Pancreas (tissue), 10 donors: Measurements from ENCODE around the gene STK4. TPM values are rescaled to one million over a fixed set of nuclear protein-coding genes. Genes with fewer than 3 reads are reported as not detected.

Source experiments
- ATAC-seq, 4 donors: fragments of 200-7000 bp; cut with Tn5 transposase; one replicate each; pipeline versions ENCODE4 v1.8.0 to v1.9.1; 2020; ENCODE audit warnings: mild to moderate bottlenecking in 4 of 4, moderate library complexity in 4 of 4
- DNase-seq, 6 donors: peaks; one replicate each; pipeline ENCODE4 v3.0.0-alpha.2; 2020
- FAIRE-seq: peaks from 2 replicates; lab custom pipeline; 2012; peaks lifted over from hg19 to GRCh38; lab: Jason Lieb, UNC
- H3K27ac ChIP-seq, 4 donors: fragments of 200-600 bp; sonication (generic); 1 replicate in 3 of 4; 2 replicates in 1 of 4; pipeline versions ENCODE4 v1.5.0 to v1.8.0; 2020
- H3K27me3 ChIP-seq, 4 donors: fragments of 200-600 bp; one replicate each; pipeline ENCODE4 v1.8.0; 2021
- H3K36me3 ChIP-seq, 3 donors: fragments of 200-600 bp; sonication (generic) in 1 of 3; one replicate each; pipeline versions ENCODE4 v1.5.0 to v1.8.0; 2020 to 2021
- H3K4me1 ChIP-seq, 3 donors: fragments of 200-600 bp; one replicate each; pipeline ENCODE4 v1.8.0; 2021
- H3K4me3 ChIP-seq, 4 donors: fragments of 200-600 bp; sonication (generic) in 2 of 4; one replicate each; pipeline versions ENCODE4 v1.5.0 to v1.8.0; 2020 to 2021
- H3K9me3 ChIP-seq, 4 donors: fragments of 200-600 bp; one replicate each; pipeline ENCODE4 v1.8.0; 2021
- CTCF ChIP-seq, 4 donors: fragments of 200-600 bp; sonication (generic) in 3 of 4; IDR thresholded peaks; one replicate each; pipeline versions ENCODE4 v1.5.0 to v1.8.0; 2021; ENCODE audit warnings: antibody characterized with exemption in 4 of 4
- WGBS, 2 donors: extraction: QIAGEN DNeasy Blood & Tissue Kit; methylation state at CpG; one replicate each; pipeline ENCODE4 v1.1.7; 2013; 5-methylcytosine and 5-hydroxymethylcytosine counted together
- intact Hi-C, 3 donors: fragments of 100-400 bp; cut with DNase I; formaldehyde crosslinking; loops; one replicate each; pipeline versions ENCODE4 v1.11.1 to v1.14.2; 2022
- polyA plus RNA-seq, 2 donors: library from polyadenylated mRNA; stranded (reverse); fragments of 200-250 nt; gene quantifications; one replicate each; pipeline ENCODE4 v1.2.3, GENCODE V29; 2013
- total RNA-seq, 6 donors: library from RNA; stranded (reverse); fragmentation: NEBNext Ultra II Directional in 4 of 6; extraction: Animal tissue kit (Norgen Biotek cat#: 25700) in 4 of 6; gene quantifications; one replicate each; pipeline versions ENCODE4 v1.2.1 to v1.2.4, GENCODE V29; 2021 to 2023
- donor health status: healthy with polysubstance abuse.
- donor health status: DM: no; HTN: no; CAD: no; lungs with moderate emphysema.
- donor health status: DM: no; HTN: no; CAD: no.
- donor health status: control.
- donor health status: control.
- donor health status: Bipolar disorder and iron deficiency.
- donor health status: DM: yes; HTN: yes; CAD: no.
- donor health status: DM: no; HTN: no; CAD: no.
- donor health status: DM: no; HTN: no; CAD: no.
- donor health status: DM: yes; HTN: yes; CAD: no.

The STK4 gene
- total and polyA plus RNA-seq, 8 donors = 3.7 to 18.9 (median 8.8) TPM

DNA sequence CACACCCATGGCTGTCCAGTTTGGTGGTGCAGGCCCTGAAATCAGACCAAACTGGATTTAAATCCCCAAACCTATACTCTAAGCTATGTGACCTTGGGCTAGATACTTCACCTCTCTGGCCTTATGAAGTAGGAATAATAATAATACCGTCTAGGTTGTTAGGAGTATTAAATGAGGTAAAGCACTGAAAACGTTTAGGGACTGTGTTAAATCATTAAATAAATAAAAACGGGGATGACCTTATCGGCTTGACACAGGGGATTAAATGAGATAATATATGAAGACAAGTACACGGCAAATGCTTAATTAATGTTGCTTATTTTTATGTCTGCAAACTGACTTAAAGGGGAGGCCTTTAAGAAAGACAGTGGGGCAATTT is 672 bp upstream of the STK4 start:
- Histone ChIP-seq H3K4me1 (peaks cover 0 to 13% (median 4%) of the 10 kb centered on the region in 3 donors), H3K36me3 (no peaks in the 10 kb centered on the region), H3K27me3 (no peaks in the 10 kb centered on the region), H3K4me3 (peak overlapping the region; percentile 60 to 94 (median 88)), H3K9me3 (no peaks in the 10 kb centered on the region), H3K27ac (peak overlapping the region; percentile 62 to 84 (median 78))
- FAIRE-seq (no peak), ATAC-seq (no peak), DNase-seq (no peak)
- WGBS, 2 donors = 19 to 20% methylated on average over 5 of the region's 5 CpGs
- no peak for TF ChIP-seq CTCF (IDR thresholded peaks at IDR 0.05)
- intact Hi-C loops = no loop called here

GRCh38 chr20:44967207-44967807 is 995 bp downstream of the STK4 start:
- H3K27ac ChIP-seq = peak overlapping the region in 2 of 4 donors; percentile 78 to 84
- H3K4me3 ChIP-seq = peak overlapping the region; percentile 60 to 94 (median 88)
- intact Hi-C loops = no loop called here
- WGBS, 2 donors = 29 to 35% methylated on average over 5 of the region's 5 CpGs
- ATAC-seq = peak in 2 of 4 donors; percentile 10 to 31
- FAIRE-seq = no peak
- no peaks in the 10 kb centered on the region for H3K36me3 ChIP-seq
- no peak for TF ChIP-seq CTCF (IDR thresholded peaks at IDR 0.05)
- DNase-seq = no peak
- no peaks in the 10 kb centered on the region for H3K9me3 ChIP-seq
- no peaks in the 10 kb centered on the region for H3K27me3 ChIP-seq
- peaks cover 0 to 11% (median 0%) of the 10 kb centered on the region in 3 donors for H3K4me1 ChIP-seq

GRCh38 chr20:44969300-44969894 is 3.1 kb downstream of the STK4 start:
- TF ChIP-seq CTCF (IDR thresholded peaks at IDR 0.05) = no peak
- H3K36me3 ChIP-seq = peaks cover 0 to 15% (median 0%) of the 10 kb centered on the region in 3 donors
- ATAC-seq (no peak), DNase-seq (no peak), FAIRE-seq (no peak)
- H3K4me3 ChIP-seq = no peak overlapping the region
- intact Hi-C loops = no loop called here
- H3K27ac ChIP-seq = no peak overlapping the region
- WGBS, 2 donors = 45 to 52% methylated on average over 3 of the region's 3 CpGs
- H3K9me3 ChIP-seq = no peaks in the 10 kb centered on the region
- peaks cover 0 to 11% (median 0%) of the 10 kb centered on the region in 3 donors for H3K4me1 ChIP-seq
- H3K27me3 ChIP-seq = no peaks in the 10 kb centered on the region

DNA sequence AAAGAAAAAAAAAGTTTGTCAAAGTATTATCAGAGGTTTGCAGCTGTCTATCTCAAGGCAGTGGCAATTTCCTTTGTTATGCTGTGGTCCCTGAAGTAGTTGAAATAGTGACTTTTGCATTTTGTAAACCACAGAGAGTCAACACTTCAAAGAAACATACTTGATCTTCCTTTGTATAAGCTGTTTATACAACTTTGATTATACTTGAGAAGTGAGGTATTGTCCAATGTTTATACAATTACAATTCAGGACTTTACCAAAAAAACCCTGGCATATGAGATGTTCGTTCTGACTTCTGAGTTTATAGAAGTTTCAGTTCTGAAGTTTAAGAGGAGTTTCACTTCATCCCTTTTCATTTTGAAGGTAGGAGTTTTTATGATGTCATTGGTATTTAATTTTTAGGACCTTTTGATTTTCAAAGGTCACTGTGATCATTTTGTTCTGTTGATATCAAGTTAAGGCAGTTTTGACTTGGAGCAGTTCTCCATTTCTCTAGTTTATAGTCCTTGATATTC is 4.0 kb downstream of the STK4 start:
- Histone ChIP-seq H3K4me3 (no peak overlapping the region), H3K27ac (no peak overlapping the region), H3K27me3 (no peaks in the 10 kb centered on the region), H3K36me3 (peaks cover 0 to 23% (median 6%) of the 10 kb centered on the region in 3 donors), H3K4me1 (peaks cover 0 to 11% (median 0%) of the 10 kb centered on the region in 3 donors), H3K9me3 (no peaks in the 10 kb centered on the region)
- no peak for FAIRE-seq
- no peak for DNase-seq
- intact Hi-C loops = no loop called here
- TF ChIP-seq CTCF (IDR thresholded peaks at IDR 0.05) = no peak
- 50 to 61% methylated on average over 1 of the region's 1 CpG for WGBS, 2 donors
- ATAC-seq = no peak

GRCh38 chr20:44973053-44973452 is 6.7 kb downstream of the STK4 start:
- WGBS, 2 donors = 87 to 88% methylated on average over 2 of the region's 2 CpGs
- H3K4me3 ChIP-seq = no peak overlapping the region
- intact Hi-C loops = no loop called here
- no peak for FAIRE-seq
- peaks cover 0 to 4% (median 0%) of the 10 kb centered on the region in 3 donors for H3K4me1 ChIP-seq
- no peaks in the 10 kb centered on the region for H3K9me3 ChIP-seq
- no peak for TF ChIP-seq CTCF (IDR thresholded peaks at IDR 0.05)
- no peak for DNase-seq
- no peak overlapping the region for H3K27ac ChIP-seq
- ATAC-seq = no peak
- no peaks in the 10 kb centered on the region for H3K27me3 ChIP-seq
- peaks cover 0 to 23% (median 6%) of the 10 kb centered on the region in 3 donors for H3K36me3 ChIP-seq
